Measurements from ENCODE around the gene PHLDA1. TPM values are rescaled to one million over a fixed set of nuclear protein-coding genes. Genes with fewer than 3 reads are reported as not detected.

PHLDA1 gene
- total and polyA plus RNA-seq, 9 donors, result 3.8 to 37.7 (median 13.1) TPM

DNA sequence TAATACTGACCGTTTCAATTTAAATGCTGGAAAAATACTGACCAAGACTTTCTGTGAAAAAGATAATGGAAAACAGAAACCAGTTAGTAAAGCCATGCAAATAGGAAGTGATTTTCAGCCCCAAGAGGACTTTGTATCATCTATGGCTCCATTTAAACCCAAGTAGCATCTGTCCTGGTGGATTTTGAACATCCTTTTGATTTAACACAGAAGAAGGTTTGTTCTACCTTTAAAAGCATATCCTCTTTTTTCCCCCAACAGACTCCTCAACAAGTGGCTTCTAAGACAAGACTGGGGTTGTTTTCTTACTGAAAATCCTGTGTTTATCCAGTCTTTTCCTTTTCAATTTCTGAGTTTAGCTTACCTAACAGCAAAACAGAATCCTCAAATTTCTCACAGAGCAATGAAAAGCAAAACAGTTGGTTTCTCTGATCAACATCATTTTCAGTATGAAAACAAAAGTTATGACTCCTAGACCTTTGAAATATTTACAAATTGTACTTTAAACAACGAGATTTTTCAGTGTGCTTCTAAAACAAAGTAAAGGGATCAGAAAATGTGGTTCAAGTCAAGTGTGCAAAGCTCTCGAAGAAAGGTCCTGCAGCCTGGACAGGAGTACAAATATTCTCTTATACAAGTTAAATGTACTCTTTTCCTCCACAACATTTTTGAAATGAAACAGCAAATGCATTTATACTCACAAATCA is 2.9 kb downstream of the PHLDA1 start:
- Histone ChIP-seq H3K27me3 (no peaks in the 10 kb centered on the region), H3K36me3 (no peaks in the 10 kb centered on the region), H3K27ac (peak overlapping the region in 1 of 2 donors; percentile 28), H3K4me3 (peak overlapping the region; percentile 56), H3K4me1 (ENCODE audit: insufficient read depth) (peaks cover 3% of the 10 kb centered on the region), H3K9me3 (no peaks in the 10 kb centered on the region)
- intact Hi-C loops (cut with DNase I), result no loop called here
- 6 to 16% (median 10%) methylated on average over 3 of the region's 3 CpGs for WGBS, 3 donors
- no peak for DNase-seq
- TF ChIP-seq POLR2A (IDR thresholded peaks at IDR 0.05), result no peak
- TF ChIP-seq, protein P1, sequence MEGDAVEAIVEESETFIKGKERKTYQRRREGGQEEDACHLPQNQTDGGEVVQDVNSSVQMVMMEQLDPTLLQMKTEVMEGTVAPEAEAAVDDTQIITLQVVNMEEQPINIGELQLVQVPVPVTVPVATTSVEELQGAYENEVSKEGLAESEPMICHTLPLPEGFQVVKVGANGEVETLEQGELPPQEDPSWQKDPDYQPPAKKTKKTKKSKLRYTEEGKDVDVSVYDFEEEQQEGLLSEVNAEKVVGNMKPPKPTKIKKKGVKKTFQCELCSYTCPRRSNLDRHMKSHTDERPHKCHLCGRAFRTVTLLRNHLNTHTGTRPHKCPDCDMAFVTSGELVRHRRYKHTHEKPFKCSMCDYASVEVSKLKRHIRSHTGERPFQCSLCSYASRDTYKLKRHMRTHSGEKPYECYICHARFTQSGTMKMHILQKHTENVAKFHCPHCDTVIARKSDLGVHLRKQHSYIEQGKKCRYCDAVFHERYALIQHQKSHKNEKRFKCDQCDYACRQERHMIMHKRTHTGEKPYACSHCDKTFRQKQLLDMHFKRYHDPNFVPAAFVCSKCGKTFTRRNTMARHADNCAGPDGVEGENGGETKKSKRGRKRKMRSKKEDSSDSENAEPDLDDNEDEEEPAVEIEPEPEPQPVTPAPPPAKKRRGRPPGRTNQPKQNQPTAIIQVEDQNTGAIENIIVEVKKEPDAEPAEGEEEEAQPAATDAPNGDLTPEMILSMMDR (IDR thresholded peaks at IDR 0.05), result no peak
- no peak for TF ChIP-seq EP300 (IDR thresholded peaks at IDR 0.05)

DNA sequence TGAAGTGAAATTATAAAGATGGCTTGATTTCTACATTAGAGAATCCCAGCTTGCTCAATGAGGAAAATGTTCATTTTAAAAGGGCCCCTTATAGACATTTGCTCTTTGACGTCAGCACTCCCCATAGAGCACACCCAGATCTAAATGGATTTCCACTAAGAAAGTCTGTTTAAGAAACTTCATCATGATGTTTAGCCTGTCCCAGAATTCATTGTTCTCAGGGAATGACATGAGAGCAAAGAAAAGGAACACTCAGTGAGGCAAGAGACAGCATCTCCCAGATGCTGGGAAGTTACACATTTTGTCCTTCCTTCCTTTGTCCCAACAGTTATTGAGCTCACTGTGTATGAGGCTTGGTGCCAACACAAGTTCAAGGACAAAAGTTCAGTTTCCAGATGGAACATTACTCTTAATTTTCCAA is 4.9 kb downstream of the PHLDA1 start:
- Histone ChIP-seq H3K27me3 (no peaks in the 10 kb centered on the region), H3K4me3 (no peak overlapping the region), H3K27ac (no peak overlapping the region), H3K36me3 (no peaks in the 10 kb centered on the region), H3K9me3 (no peaks in the 10 kb centered on the region), H3K4me1 (ENCODE audit: insufficient read depth) (no peaks in the 10 kb centered on the region)
- TF ChIP-seq EP300 (IDR thresholded peaks at IDR 0.05) (no peak), POLR2A (IDR thresholded peaks at IDR 0.05) (no peak)
- TF ChIP-seq, protein P1 (IDR thresholded peaks at IDR 0.05), result no peak
- intact Hi-C loops (cut with DNase I), result no loop called here
- 45 to 56% (median 47%) methylated on average over 1 of the region's 1 CpG for WGBS, 3 donors
- peak in 1 of 5 donors; percentile 52 for DNase-seq

DNA sequence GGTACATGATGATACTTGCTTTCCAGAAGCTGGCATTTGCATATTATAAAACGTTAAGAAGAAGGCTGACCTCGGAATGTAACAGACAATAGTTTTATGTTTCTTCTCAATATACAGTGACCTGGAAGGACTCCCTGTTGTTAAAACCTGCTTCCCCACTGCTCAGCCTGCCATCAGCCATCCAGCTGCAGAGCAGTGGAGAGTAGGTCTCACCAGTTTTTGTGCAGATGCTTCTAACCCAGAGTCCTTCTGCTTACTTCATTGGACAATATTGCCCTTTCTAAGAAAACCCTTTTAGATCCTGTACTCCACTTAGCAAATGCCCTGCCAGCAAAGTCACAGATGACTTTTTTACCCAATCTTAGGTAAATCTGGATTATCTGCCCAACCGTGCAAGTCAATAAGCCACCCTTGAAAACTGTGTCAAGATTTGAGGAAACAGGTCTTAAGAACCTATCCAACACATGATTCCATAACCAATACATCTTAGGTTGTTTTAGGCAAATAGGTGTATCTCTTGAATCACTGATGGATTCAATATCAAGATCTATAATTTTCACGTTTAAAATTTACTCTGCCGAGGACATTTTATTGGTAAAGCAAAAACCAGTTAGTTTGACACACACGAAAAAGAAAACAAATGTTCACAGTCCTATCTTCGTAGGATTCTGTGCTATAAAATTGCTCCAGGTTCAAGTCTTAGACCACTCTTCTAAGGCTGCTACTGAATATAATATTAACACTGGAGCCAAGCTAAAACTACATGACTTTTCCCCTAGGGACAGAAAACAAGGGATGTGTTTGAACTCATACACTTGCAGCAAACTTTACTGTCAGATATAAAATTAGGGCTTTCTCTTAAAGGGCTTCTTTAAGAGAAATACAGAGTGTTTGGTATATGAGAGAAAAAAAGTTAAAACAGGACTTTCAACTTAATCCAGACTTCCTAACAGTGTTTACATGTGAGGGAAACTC is 5.7 kb downstream of the PHLDA1 start:
- H3K4me3 ChIP-seq, result no peak overlapping the region
- H3K4me1 ChIP-seq (ENCODE audit: insufficient read depth), result no peaks in the 10 kb centered on the region
- DNase-seq, result no peak
- no peaks in the 10 kb centered on the region for H3K36me3 ChIP-seq
- WGBS, 3 donors, result 58 to 75% (median 65%) methylated on average over 7 of the region's 7 CpGs
- TF ChIP-seq, protein P1 (IDR thresholded peaks at IDR 0.05), result no peak
- TF ChIP-seq EP300 (IDR thresholded peaks at IDR 0.05) (no peak), POLR2A (IDR thresholded peaks at IDR 0.05) (no peak)
- no peaks in the 10 kb centered on the region for H3K9me3 ChIP-seq
- no peak overlapping the region for H3K27ac ChIP-seq
- no peaks in the 10 kb centered on the region for H3K27me3 ChIP-seq
- intact Hi-C loops (cut with DNase I), result no loop called here

DNA sequence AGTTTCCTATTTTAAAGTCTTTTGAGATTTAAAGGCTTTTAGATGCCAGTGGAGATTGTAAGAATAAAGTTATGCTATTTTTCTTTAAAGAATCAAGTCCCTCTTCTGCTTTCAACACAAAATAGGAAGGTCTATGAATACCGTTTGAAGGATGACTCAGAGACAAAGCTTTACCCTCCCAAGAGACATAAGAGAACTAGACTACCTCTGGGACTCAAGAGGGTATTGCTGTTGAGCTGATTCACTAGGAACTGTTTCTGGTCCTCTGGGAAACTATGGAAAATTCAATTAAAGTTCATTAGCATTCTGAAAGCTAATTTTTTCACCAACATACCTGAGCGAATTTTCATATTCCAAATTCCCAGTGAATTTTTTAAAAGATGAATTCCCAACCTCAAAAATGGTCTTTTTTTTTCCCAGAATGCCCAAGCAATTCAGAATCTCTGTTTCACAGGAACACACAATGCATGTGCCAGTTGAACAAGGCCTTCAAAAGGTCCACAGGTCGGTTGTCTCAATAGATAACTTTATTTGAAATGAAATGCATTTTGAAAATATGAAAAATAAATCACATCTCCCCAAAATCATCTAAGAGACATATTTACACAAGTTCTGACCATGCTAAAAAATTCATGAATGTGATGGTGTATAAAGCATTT is 6.5 kb downstream of the PHLDA1 start:
- H3K27ac ChIP-seq, result no peak overlapping the region
- intact Hi-C loops (cut with DNase I), result no loop called here

More for the DNA sequence above, 6.5 kb downstream of the PHLDA1 start:
- H3K9me3 ChIP-seq, result no peaks in the 10 kb centered on the region
- no peaks in the 10 kb centered on the region for H3K36me3 ChIP-seq
- no peak overlapping the region for H3K4me3 ChIP-seq
- H3K27me3 ChIP-seq, result no peaks in the 10 kb centered on the region
- TF ChIP-seq EP300 (IDR thresholded peaks at IDR 0.05) (no peak), POLR2A (IDR thresholded peaks at IDR 0.05) (no peak)
- TF ChIP-seq, protein P1 (IDR thresholded peaks at IDR 0.05), result no peak
- 62 to 65% (median 63%) methylated on average over 3 of the region's 3 CpGs for WGBS, 3 donors
- H3K4me1 ChIP-seq (ENCODE audit: insufficient read depth), result no peaks in the 10 kb centered on the region
- no peak for DNase-seq
